Measurements from ENCODE around the gene GPR55. TPM values are rescaled to one million over a fixed set of nuclear protein-coding genes. Genes with fewer than 3 reads are reported as not detected.

The GPR55 gene
- total RNA-seq, 1 donor from 2014 or later, result 0.57 TPM

DNA sequence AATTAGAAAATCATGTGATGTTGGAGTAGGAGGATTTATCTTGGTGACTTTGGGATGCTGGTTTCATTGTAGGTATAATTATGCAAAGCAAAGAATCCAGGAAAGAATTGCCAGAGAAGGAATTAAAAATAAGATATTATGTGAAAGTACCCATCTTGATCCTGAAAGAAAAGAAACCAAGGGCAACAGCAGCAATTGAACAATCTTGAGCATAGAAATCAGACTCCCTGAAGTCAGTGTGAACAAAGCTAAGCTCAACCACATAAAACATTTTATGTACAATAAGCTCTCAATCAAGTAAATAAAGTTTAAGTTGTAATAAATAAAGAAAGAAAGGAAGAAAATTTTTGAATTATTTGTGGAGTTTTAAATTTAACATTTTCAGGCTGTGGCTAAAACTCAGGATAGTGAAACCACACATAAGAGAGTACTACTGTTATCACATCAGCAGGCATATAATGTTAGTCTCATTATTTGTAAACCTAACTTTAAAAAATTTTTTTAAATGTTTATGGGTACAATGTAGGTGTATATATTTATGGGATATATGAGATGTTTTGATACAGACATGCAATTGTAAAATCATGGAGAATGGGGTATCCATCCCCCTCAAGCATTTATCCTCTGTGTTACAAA is 32.8 kb upstream of the GPR55 start:
- H3K9me3 Mint-ChIP-seq, result no peaks in the 10 kb centered on the region
- H3K27ac Mint-ChIP-seq, result peak overlapping the region; percentile 76
- no peak for DNase-seq (ENCODE audit: low spot score)
- peaks cover 3% of the 10 kb centered on the region for H3K36me3 Mint-ChIP-seq (ENCODE audit: low read depth)
- H3K4me1 Mint-ChIP-seq (ENCODE audit: low read depth), result peaks cover 42% of the 10 kb centered on the region
- H3K4me3 Mint-ChIP-seq (ENCODE audit: low read depth), result peak overlapping the region; percentile 78
- H3K27me3 Mint-ChIP-seq (ENCODE audit: low read depth), result peaks cover 76% of the 10 kb centered on the region
- intact Hi-C loops (cut with micrococcal nuclease), result loop anchor here (1.0 to 2.0 kb wide), 4 partner anchors 13 to 32 kb away; no protein-coding TSS in a partner anchor

DNA sequence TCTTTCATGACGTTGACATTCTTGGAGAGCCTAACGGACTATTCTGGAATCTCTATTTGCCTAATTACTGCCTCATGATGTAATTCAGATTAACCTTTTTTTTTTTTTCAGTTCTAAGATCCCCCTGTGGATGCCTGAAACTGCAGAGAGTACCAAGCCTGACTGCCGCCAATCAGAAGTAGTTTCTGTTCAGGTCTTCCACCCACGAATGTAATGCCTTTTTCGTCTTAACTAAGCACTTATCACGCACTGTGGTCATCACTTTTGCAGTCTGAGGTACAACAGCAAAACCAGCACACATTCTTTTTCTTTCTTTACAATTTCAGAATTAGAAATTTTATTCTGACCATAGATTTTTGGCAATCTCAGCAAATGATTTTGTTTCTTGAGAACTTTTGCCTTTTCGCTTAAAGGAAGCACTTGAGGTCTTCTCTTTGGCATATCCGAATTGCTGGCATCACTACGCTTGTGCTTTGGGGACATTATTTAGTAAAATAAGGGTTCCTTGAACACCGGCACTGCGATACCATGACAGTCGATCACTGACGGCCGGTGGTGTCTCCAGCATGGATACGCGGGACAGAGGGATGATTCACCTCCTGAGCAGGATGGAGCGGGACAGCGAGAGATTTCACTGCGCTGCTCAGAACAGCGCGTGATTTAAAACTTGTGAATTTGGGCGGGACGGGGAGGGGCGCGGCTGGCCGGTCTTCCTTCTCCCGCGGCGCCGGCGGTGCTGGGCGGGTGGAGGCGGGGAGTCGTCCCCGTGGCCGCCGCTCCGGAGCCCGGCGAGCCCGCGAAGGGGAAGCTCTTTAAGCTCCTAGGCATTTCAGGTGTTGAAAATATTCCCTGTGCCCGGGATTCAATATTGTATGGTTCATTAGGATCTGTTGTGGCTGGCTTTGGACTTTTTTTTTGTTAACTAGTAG is 32.0 kb upstream of the GPR55 start:
- H3K4me1 Mint-ChIP-seq (ENCODE audit: low read depth), result peaks cover 42% of the 10 kb centered on the region
- intact Hi-C loops (cut with micrococcal nuclease), result loop anchor here (1.0 kb wide), 2 partner anchors 17 to 27 kb away; no protein-coding TSS in a partner anchor
- peak overlapping the region; percentile 85 for H3K27ac Mint-ChIP-seq
- no peaks in the 10 kb centered on the region for H3K9me3 Mint-ChIP-seq
- H3K36me3 Mint-ChIP-seq (ENCODE audit: low read depth), result peaks cover 3% of the 10 kb centered on the region
- H3K4me3 Mint-ChIP-seq (ENCODE audit: low read depth), result peak overlapping the region; percentile 86
- no peak for DNase-seq (ENCODE audit: low spot score)
- peaks cover 71% of the 10 kb centered on the region for H3K27me3 Mint-ChIP-seq (ENCODE audit: low read depth)

DNA sequence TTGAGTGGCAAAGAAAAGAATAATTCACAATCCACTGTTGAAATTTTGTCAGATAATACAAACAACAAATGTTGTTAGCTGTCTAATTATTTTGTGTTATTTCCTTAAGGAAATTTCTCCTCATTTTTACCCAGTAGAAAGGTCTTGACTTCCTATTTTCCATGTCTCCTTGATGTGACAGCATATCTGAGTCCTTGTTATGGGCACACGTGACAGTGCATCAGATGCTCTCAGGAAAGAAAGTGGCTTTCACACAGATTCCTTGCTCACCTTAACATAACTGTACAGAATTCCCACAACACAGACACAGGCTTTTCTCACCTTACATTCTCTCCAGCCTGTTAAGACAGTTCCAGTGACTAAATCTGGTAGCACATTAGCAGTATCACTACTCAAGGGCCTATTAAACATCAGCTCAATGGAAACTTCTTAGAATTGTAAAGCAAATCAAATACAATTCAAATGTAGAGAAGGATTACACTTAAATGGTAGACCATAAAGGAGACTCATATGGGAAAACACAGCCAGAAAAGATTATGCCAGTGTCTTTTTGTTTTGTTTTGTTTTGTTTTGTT is 30.2 kb upstream of the GPR55 start:
- no peak for DNase-seq (ENCODE audit: low spot score)
- intact Hi-C loops (cut with micrococcal nuclease), result no loop called here
- H3K27ac Mint-ChIP-seq, result no peak overlapping the region
- peaks cover 51% of the 10 kb centered on the region for H3K4me1 Mint-ChIP-seq (ENCODE audit: low read depth)
- H3K4me3 Mint-ChIP-seq (ENCODE audit: low read depth), result no peak overlapping the region
- peaks cover 3% of the 10 kb centered on the region for H3K36me3 Mint-ChIP-seq (ENCODE audit: low read depth)
- no peaks in the 10 kb centered on the region for H3K9me3 Mint-ChIP-seq
- H3K27me3 Mint-ChIP-seq (ENCODE audit: low read depth), result peaks cover 57% of the 10 kb centered on the region

DNA sequence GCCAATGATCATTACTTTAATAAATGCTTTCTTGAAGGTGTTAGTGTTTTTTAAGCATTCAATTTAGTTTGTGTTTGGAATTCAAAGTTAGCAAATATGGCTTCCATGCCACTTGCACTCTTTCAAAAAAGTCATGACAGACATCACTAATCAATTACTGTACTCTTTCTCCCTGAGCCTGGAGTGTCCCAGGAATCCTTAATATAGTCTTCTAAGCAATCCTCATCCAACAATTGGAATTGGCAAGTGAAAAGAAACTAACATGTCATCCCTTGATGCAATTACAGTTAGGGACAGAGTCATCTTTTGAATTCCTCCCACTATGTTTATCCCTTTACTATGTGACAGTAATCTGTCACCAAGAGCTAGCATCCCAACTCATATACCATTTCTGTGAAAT is 29.7 kb upstream of the GPR55 start:
- Mint-ChIP-seq H3K9me3 (no peaks in the 10 kb centered on the region), H3K27me3 (ENCODE audit: low read depth) (peaks cover 52% of the 10 kb centered on the region), H3K4me1 (ENCODE audit: low read depth) (peaks cover 49% of the 10 kb centered on the region), H3K27ac (no peak overlapping the region), H3K36me3 (ENCODE audit: low read depth) (peaks cover 3% of the 10 kb centered on the region), H3K4me3 (ENCODE audit: low read depth) (no peak overlapping the region)
- DNase-seq (ENCODE audit: low spot score), result no peak
- intact Hi-C loops (cut with micrococcal nuclease), result no loop called here

DNA sequence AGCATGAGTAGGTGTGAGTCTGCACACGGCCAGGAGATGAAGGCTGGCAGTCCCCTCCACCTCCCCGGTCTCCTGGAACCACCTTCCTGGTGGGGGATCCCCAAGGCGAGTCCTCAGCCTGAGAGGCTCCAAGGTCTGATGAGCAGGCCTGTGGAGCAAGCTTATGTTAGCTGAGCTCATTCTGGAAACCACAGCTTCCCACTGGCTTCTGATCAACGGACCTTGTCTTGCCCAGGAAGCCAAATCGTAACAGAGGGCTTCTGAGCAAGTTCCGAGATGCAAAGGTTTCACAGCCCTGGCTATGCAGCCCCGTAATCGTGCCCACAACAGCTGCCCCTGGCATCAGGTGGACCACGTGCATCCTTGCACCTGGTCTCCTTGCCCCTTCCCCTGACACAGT is 28.8 kb upstream of the GPR55 start:
- H3K4me1 Mint-ChIP-seq (ENCODE audit: low read depth), result peaks cover 44% of the 10 kb centered on the region
- peaks cover 3% of the 10 kb centered on the region for H3K36me3 Mint-ChIP-seq (ENCODE audit: low read depth)
- peaks cover 45% of the 10 kb centered on the region for H3K27me3 Mint-ChIP-seq (ENCODE audit: low read depth)
- intact Hi-C loops (cut with micrococcal nuclease), result no loop called here
- no peak overlapping the region for H3K27ac Mint-ChIP-seq
- H3K4me3 Mint-ChIP-seq (ENCODE audit: low read depth), result no peak overlapping the region
- DNase-seq (ENCODE audit: low spot score), result no peak
- H3K9me3 Mint-ChIP-seq, result no peaks in the 10 kb centered on the region

DNA sequence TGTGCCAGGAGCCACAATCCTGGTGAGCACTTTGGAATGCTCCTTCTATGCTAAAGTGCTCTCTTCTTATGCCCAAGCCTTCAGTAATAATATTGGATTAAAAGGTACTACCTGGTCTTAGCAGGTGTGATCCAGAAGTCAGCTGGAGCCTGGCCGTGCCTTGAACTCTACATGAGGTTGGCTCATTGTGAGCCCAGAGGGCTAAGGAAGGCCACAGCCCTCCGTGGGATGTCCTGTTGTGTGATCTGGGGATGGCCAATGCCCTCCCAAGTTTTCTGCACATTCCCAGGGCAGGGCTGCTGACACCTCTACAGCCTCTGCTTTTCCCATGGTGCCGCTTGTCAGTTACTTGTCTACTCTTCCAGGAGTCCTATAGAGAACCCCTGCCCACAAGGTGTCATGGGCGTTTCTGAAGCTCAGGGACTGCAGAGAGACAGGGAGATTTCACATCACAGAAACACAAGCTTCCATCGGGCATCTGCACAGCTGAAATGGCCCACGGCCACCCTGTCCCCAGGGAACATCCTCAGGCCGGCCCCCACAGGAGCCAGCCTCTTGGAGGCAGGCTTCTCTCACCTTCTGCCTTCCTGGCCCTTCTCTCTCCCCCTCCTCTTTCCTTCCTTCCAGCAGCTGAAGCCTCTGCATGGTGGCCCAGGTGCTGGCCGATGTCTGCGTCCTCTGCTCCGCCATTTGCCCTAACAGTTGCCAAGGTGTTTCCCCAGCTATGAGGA is 27.3 kb upstream of the GPR55 start:
- no peak overlapping the region for H3K27ac Mint-ChIP-seq
- H3K27me3 Mint-ChIP-seq (ENCODE audit: low read depth), result peaks cover 40% of the 10 kb centered on the region
- no peak for DNase-seq (ENCODE audit: low spot score)
- H3K4me1 Mint-ChIP-seq (ENCODE audit: low read depth), result peaks cover 31% of the 10 kb centered on the region
- peaks cover 3% of the 10 kb centered on the region for H3K36me3 Mint-ChIP-seq (ENCODE audit: low read depth)
- intact Hi-C loops (cut with micrococcal nuclease), result no loop called here
- no peaks in the 10 kb centered on the region for H3K9me3 Mint-ChIP-seq
- H3K4me3 Mint-ChIP-seq (ENCODE audit: low read depth), result no peak overlapping the region

DNA sequence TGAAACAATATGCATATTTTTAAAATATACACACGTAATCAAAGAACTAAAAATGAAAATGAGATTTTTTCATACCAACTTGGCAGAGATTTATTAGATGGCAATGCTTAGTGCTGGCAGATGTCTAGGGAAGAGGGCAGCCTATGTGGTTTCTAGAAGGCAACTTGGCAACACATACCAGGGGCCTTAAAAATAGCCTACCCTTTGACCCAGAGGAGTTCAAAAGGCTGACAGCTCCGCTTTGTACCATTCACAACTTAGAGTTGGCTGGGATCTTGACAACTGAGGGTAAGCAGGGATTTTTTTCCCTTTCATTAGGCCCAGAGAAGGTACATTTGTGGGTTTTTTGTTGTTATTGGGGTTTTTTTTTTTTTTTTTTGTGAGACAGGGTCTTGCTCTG is 26.4 kb upstream of the GPR55 start:
- no peaks in the 10 kb centered on the region for H3K9me3 Mint-ChIP-seq
- no peak overlapping the region for H3K27ac Mint-ChIP-seq
- peaks cover 3% of the 10 kb centered on the region for H3K36me3 Mint-ChIP-seq (ENCODE audit: low read depth)
- intact Hi-C loops (cut with micrococcal nuclease), result no loop called here
- peaks cover 23% of the 10 kb centered on the region for H3K4me1 Mint-ChIP-seq (ENCODE audit: low read depth)
- DNase-seq (ENCODE audit: low spot score), result no peak
- H3K27me3 Mint-ChIP-seq (ENCODE audit: low read depth), result peaks cover 37% of the 10 kb centered on the region
- H3K4me3 Mint-ChIP-seq (ENCODE audit: low read depth), result no peak overlapping the region

DNA sequence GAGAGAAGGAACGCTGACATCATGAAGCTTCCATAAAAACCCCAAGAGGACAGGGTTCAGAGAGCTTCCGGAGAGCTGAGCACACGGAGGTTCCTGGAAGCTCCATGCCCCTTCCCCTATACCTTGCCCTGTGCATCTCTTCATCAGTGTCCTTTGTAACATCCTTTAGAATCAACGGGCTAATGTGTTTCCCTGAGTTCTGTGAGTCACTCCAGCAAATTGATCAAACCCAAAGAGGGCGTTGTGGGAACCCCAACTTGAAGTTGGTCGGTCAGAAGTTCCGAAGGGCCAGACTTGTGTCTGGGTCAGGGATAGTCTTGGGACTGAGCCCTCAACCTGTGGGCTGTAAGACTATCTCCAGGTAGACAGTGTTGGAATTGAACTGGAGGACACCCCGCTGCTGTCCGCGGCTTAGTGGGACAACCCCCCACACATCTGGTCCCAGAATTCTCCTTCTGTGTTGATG is 25.9 kb upstream of the GPR55 start:
- Mint-ChIP-seq H3K4me3 (ENCODE audit: low read depth) (no peak overlapping the region), H3K36me3 (ENCODE audit: low read depth) (peaks cover 3% of the 10 kb centered on the region), H3K27ac (no peak overlapping the region), H3K27me3 (ENCODE audit: low read depth) (peaks cover 39% of the 10 kb centered on the region), H3K4me1 (ENCODE audit: low read depth) (peaks cover 23% of the 10 kb centered on the region), H3K9me3 (no peaks in the 10 kb centered on the region)
- intact Hi-C loops (cut with micrococcal nuclease), result no loop called here
- no peak for DNase-seq (ENCODE audit: low spot score)

DNA sequence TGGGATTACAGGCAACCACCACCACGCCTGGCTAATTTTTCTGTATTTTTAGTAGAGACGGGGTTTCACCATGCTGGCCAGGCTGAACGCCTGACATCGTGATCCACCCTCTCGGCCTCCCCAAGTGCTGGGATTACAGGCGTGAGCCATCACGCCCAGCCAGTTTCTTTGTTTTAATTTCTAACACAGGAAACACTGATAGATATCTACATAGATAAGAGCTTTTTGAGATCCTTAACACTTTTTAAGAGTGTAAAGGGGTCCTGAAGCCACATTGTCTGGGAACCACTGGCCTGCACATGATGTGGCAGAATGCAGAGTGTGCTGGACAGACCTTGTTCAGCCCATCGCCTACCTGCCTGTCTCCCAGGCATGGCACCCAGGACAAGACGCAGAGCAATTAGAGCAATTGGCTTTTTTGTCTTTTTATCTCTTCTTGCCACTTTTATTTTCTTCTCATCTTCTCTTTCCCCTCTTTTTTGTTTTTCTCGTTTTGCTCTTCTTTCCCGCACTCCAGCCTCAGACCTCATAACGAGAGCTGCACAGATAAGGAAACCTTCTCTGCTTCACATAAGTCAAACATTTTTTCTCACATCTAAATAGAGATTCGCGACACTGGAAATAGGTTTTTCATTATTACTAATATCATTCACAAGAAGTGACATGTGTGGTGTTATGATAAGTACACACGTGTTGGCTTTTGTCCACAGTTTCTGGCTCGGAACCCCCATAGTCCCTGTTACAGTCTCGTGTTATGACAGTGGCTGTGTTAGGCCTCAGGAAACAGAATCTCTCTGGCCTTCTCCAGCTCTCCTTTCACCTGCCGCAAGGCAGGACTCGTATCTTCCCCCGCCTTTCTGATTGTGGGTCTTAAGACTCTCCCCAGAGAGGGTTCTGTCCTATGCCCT is 25.2 kb upstream of the GPR55 start:
- DNase-seq (ENCODE audit: low spot score), result no peak
- intact Hi-C loops (cut with micrococcal nuclease), result no loop called here
- Mint-ChIP-seq H3K27me3 (ENCODE audit: low read depth) (peaks cover 33% of the 10 kb centered on the region), H3K27ac (peak overlapping the region; percentile 4), H3K4me3 (ENCODE audit: low read depth) (no peak overlapping the region), H3K4me1 (ENCODE audit: low read depth) (peaks cover 20% of the 10 kb centered on the region), H3K9me3 (no peaks in the 10 kb centered on the region), H3K36me3 (ENCODE audit: low read depth) (peaks cover 3% of the 10 kb centered on the region)

DNA sequence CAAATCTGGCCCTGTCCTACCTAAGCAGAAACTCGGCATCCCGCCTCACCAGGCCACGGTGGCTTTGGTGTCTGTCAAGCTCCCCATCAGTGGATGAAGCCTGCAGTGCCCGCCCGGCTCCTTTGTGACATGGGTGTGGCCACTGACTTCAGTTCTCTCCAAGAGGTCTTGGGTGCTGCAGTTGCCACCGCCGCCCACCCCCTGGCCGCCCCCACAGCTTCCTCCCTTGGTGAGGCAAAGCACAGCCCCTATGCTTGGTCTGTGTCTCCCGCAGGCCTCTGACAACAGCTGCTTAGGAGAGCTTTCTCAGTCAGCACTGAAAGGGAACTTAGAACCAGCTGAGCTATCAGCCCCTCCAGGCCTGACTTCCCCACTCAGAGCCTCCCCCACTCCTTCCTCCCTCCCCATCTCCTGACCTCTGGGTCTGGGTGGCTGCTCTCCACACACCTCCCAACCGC is 22.9 kb upstream of the GPR55 start:
- no peak overlapping the region for H3K4me3 Mint-ChIP-seq (ENCODE audit: low read depth)
- H3K9me3 Mint-ChIP-seq, result no peaks in the 10 kb centered on the region
- H3K4me1 Mint-ChIP-seq (ENCODE audit: low read depth), result peaks cover 22% of the 10 kb centered on the region
- DNase-seq (ENCODE audit: low spot score), result no peak
- intact Hi-C loops (cut with micrococcal nuclease), result no loop called here
- H3K27me3 Mint-ChIP-seq (ENCODE audit: low read depth), result peaks cover 19% of the 10 kb centered on the region
- no peak overlapping the region for H3K27ac Mint-ChIP-seq
- no peaks in the 10 kb centered on the region for H3K36me3 Mint-ChIP-seq (ENCODE audit: low read depth)

DNA sequence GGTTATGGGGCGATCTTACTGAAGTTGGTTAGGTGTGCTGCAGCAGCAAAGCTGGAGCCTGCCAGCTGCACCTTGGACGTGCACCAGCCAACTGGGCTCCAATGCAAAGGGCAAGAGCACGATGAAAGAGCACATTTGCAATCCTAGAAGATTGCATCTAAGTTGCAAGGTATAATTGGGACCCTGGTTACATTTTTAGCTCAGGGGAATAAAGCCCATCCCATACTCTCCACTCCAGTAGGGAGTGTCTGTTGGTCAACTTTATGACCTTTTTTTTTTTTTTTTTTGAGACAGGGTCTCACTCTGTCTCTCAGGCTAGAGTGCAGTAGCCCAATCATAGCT is 22.2 kb upstream of the GPR55 start:
- peaks cover 24% of the 10 kb centered on the region for H3K4me1 Mint-ChIP-seq (ENCODE audit: low read depth)
- no peaks in the 10 kb centered on the region for H3K9me3 Mint-ChIP-seq
- no peaks in the 10 kb centered on the region for H3K36me3 Mint-ChIP-seq (ENCODE audit: low read depth)
- H3K27ac Mint-ChIP-seq, result no peak overlapping the region
- intact Hi-C loops (cut with micrococcal nuclease), result no loop called here
- H3K4me3 Mint-ChIP-seq (ENCODE audit: low read depth), result no peak overlapping the region
- H3K27me3 Mint-ChIP-seq (ENCODE audit: low read depth), result peaks cover 19% of the 10 kb centered on the region
- DNase-seq (ENCODE audit: low spot score), result no peak

Measured in activated T-helper 2 cell treated with anti-CD3 and anti-CD28 coated beads, Interferon-gamma antibody, Interleukin-2, Interleukin-4, amounts not matched to agents 10 μg/mL and 5 μg/mL and 100 μg/mL, durations not matched to agents 14 hours and 24 hours and 36 hours (primary cell).